HG03469 (cell line): Measurements from ENCODE around the gene CLCA4.
"Not testable (repeated sequence)": the region's sequence is repeated elsewhere in the genome, so short reads cannot be mapped to it uniquely, and the experiment has no call there.

Source experiments
- ATAC-seq: cut with Tn5 transposase; IDR thresholded peaks from one replicate; pipeline ENCODE4 v1.9.1; 2021; ENCODE audit warnings: mild to moderate bottlenecking, moderate library complexity, moderate number of reproducible peaks; ENCODE audit not compliant: unreplicated experiment

The CLCA4 gene

GRCh38 chr1:86546787-86547221 is at the start of gene CLCA4:
CLCA4 (plus strand) TSS chr1:86547078; CDS start chr1:86547120, 42 bp downstream.
- ATAC-seq: no peak

GRCh38 chr1:86498281-86498680 is 48.6 kb upstream of the CLCA4 start:
- ATAC-seq: no peak

- no peak for ATAC-seq
Observed at GRCh38 chr1:86499987-86500593, 46.8 kb upstream of the CLCA4 start.

- ATAC-seq: no peak
Observed at GRCh38 chr1:86500714-86501113, 46.2 kb upstream of the CLCA4 start.

GRCh38 chr1:86502125-86502646 is 44.7 kb upstream of the CLCA4 start:
- not testable (repeated sequence) for ATAC-seq

GRCh38 chr1:86502721-86503405 is 44.0 kb upstream of the CLCA4 start:
- no peak for ATAC-seq

- ATAC-seq: no peak
Observed at GRCh38 chr1:86503406-86504136, 43.3 kb upstream of the CLCA4 start.

GRCh38 chr1:86504137-86504479 is 42.8 kb upstream of the CLCA4 start:
- no peak for ATAC-seq

- ATAC-seq: no peak
Observed at GRCh38 chr1:86504895-86505563, 41.8 kb upstream of the CLCA4 start.

- ATAC-seq: no peak
Observed at GRCh38 chr1:86505564-86505902, 41.3 kb upstream of the CLCA4 start.

GRCh38 chr1:86507935-86508582 is 38.8 kb upstream of the CLCA4 start:
- no peak for ATAC-seq

GRCh38 chr1:86508583-86508969 is 38.3 kb upstream of the CLCA4 start:
- ATAC-seq: no peak

- no peak for ATAC-seq
Observed at GRCh38 chr1:86515597-86515996, 31.3 kb upstream of the CLCA4 start.

- ATAC-seq: no peak
Observed at GRCh38 chr1:86516335-86516734, 30.5 kb upstream of the CLCA4 start.

- no peak for ATAC-seq
Observed at GRCh38 chr1:86517336-86517735, 29.5 kb upstream of the CLCA4 start.

- no peak for ATAC-seq
Observed at GRCh38 chr1:86520789-86521521, 25.9 kb upstream of the CLCA4 start.

GRCh38 chr1:86521522-86521891 is 25.4 kb upstream of the CLCA4 start:
- no peak for ATAC-seq

- no peak for ATAC-seq
Observed at GRCh38 chr1:86522240-86522639, 24.6 kb upstream of the CLCA4 start.

GRCh38 chr1:86523670-86524354 is 23.1 kb upstream of the CLCA4 start:
- ATAC-seq: no peak

GRCh38 chr1:86527306-86527705 is 19.6 kb upstream of the CLCA4 start:
- ATAC-seq: no peak
